Keratinocyte (primary cell): Measurements from ENCODE around the gene NDUFB11. TPM values are rescaled to one million over a fixed set of nuclear protein-coding genes. Genes with fewer than 3 reads are reported as not detected.
A peak's percentile ranks its signal among the peaks of the same experiment; 100 is the strongest.
"Not testable (repeated sequence)": the region's sequence is repeated elsewhere in the genome, so short reads cannot be mapped to it uniquely, and the experiment has no call there.

ENCODE experiments used
- DNase-seq: peaks from one replicate; pipeline ENCODE4 v3.0.0-alpha.2; 2011; ENCODE audit warnings: low read depth, missing footprints, low spot score
- FAIRE-seq: peaks from 2 replicates; lab custom pipeline; 2011; peaks lifted over from hg19 to GRCh38; lab: Jason Lieb, UNC
- H2AFZ ChIP-seq: 2 replicates; pipeline ENCODE4 v1.6.0; 2012; ENCODE audit warnings: low read length, control low read depth, inconsistent platforms; ENCODE audit not compliant: control insufficient read depth
- H3K27ac ChIP-seq: 2 replicates; pipeline ENCODE4 v1.5.1; 2011; ENCODE audit warnings: low read length; ENCODE audit not compliant: control insufficient read depth, insufficient read depth
- H3K27me3 ChIP-seq: 3 replicates; pipeline ENCODE4 v1.6.0; 2011; ENCODE audit warnings: low read length; ENCODE audit not compliant: control insufficient read depth, insufficient read depth; ENCODE audit errors: extremely low read depth
- H3K36me3 ChIP-seq, 2 experiments: 2 replicates in 1 of 2; 3 replicates in 1 of 2; pipeline ENCODE4 v1.5.1; 2011; ENCODE audit warnings: low read length in 2 of 2, mild to moderate bottlenecking in 1 of 2; ENCODE audit not compliant: control insufficient read depth in 2 of 2, insufficient read depth in 2 of 2; ENCODE audit errors: extremely low read depth in 1 of 2
- H3K4me1 ChIP-seq: 3 replicates; pipeline ENCODE4 v1.5.1; 2011; ENCODE audit warnings: low read length; ENCODE audit not compliant: control insufficient read depth, insufficient read depth; ENCODE audit errors: extremely low read depth
- H3K4me2 ChIP-seq: 3 replicates; pipeline ENCODE4 v1.6.0; 2011; ENCODE audit warnings: low read depth, low read length; ENCODE audit not compliant: control insufficient read depth, insufficient read depth; ENCODE audit errors: extremely low read depth
- H3K4me3 ChIP-seq, 3 experiments: fragments of 200-600 bp in 1 of 3; sonication (generic) in 1 of 3; 2 replicates in 2 of 3; 3 replicates in 1 of 3; pipeline ENCODE4 v1.5.1; 2011 to 2016; ENCODE audit warnings: low read length in 3 of 3, mild to moderate bottlenecking in 3 of 3, control low read depth in 2 of 3, inconsistent platforms in 1 of 3, low read depth in 1 of 3, mixed read lengths in 1 of 3, mixed run types in 1 of 3, moderate library complexity in 1 of 3; ENCODE audit not compliant: control insufficient read depth in 2 of 3, insufficient read depth in 2 of 3; ENCODE audit errors: extremely low read depth in 1 of 3
- H3K79me2 ChIP-seq: 2 replicates; pipeline ENCODE4 v1.6.0; 2012; ENCODE audit warnings: low read length; ENCODE audit not compliant: control insufficient read depth, insufficient read depth
- H3K9ac ChIP-seq: 3 replicates; pipeline ENCODE4 v1.6.0; 2011; ENCODE audit warnings: low read length; ENCODE audit not compliant: control insufficient read depth, insufficient read depth; ENCODE audit errors: extremely low read depth
- H3K9me1 ChIP-seq: 3 replicates; pipeline ENCODE4 v1.6.0; 2011; ENCODE audit warnings: low read length; ENCODE audit not compliant: control insufficient read depth, insufficient read depth; ENCODE audit errors: extremely low read depth
- H3K9me3 ChIP-seq: 2 replicates; pipeline ENCODE4 v1.5.1; 2012; ENCODE audit warnings: low read depth, low read length; ENCODE audit not compliant: control insufficient read depth
- H4K20me1 ChIP-seq: 3 replicates; pipeline ENCODE4 v1.6.0; 2011; ENCODE audit warnings: low read length; ENCODE audit not compliant: control insufficient read depth, insufficient read depth; ENCODE audit errors: extremely low read depth
- CTCF ChIP-seq, 3 experiments: IDR thresholded peaks in 1 of 3; conservative IDR thresholded peaks in 1 of 3; optimal IDR thresholded peaks in 1 of 3; 2 replicates in 2 of 3; 3 replicates in 1 of 3; pipeline versions ENCODE3 to v1.5.1; 2011; ENCODE audit warnings: low read length in 3 of 3, mild to moderate bottlenecking in 3 of 3, moderate library complexity in 2 of 3, control low read depth in 1 of 3, inconsistent platforms in 1 of 3; ENCODE audit not compliant: insufficient read depth in 2 of 3; ENCODE audit errors: extremely low read depth in 1 of 3
- EZH2 ChIP-seq: IDR thresholded peaks from one replicate; pipeline ENCODE4 v1.6.1; 2012; ENCODE audit warnings: inconsistent platforms, mild to moderate bottlenecking, low read length, moderate library complexity
- dilution Hi-C: fragments of 300-500 bp; cut with MboI; formaldehyde crosslinking; loops from one replicate; pipeline ENCODE4 v1.7.0; 2020; ENCODE audit warnings: low sequenced_read_pairs; ENCODE audit not compliant: extremely low pct_ligation_motif_present
- polyA plus RNA-seq, 5 experiments: library from polyadenylated mRNA; depleted of rRNA in 3 of 5; stranded (reverse) in 3 of 5; stranded (forward) in 1 of 5; unstranded in 1 of 5; fragments of >200 nt; gene quantifications; 1 replicate in 1 of 5; 2 replicates in 3 of 5; 3 replicates in 1 of 5; pipeline versions ENCODE4 v1.2.1 to v1.2.3, GENCODE V29; 2011 to 2012; ENCODE audit warnings: missing spikeins in 2 of 5, low read depth in 1 of 5, low replicate concordance in 1 of 5

NDUFB11 gene
- polyA plus RNA-seq, 1 donor (not counting 4 experiments of a cell fraction or from before 2014, with no cell fraction given) = 39.3 TPM

GRCh38 chrX:47143894-47144625 lies 442 bp downstream of the NDUFB11 start:
- H3K4me1 ChIP-seq = peaks cover 3% of the 10 kb centered on the region
- peaks cover 0 to 6% of the 10 kb centered on the region in 2 experiments for H3K36me3 ChIP-seq
- H2AFZ ChIP-seq = peak overlapping the region; percentile 70
- TF ChIP-seq CTCF (optimal IDR thresholded peaks at IDR 0.05 in 1 of 3, IDR thresholded peaks at IDR 0.05 in 1 of 3, conservative IDR thresholded peaks at IDR 0.05 in 1 of 3; ENCODE audit: extremely low read depth in 1 of 3, insufficient read depth in 2 of 3, low read length in 3 of 3) = peak in 1 of 3 experiments; percentile 2
- TF ChIP-seq EZH2 = no peak
- no peaks in the 10 kb centered on the region for H4K20me1 ChIP-seq
- H3K79me2 ChIP-seq = peaks cover 39% of the 10 kb centered on the region
- H3K9me3 ChIP-seq = no peaks in the 10 kb centered on the region
- H3K4me2 ChIP-seq = peak overlapping the region; percentile 85
- peak overlapping the region; percentile 71 to 83 (median 75) for H3K4me3 ChIP-seq
- DNase-seq = no peak
- H3K27me3 ChIP-seq = no peaks in the 10 kb centered on the region
- FAIRE-seq = no peak
- H3K9me1 ChIP-seq = no peaks in the 10 kb centered on the region
- dilution Hi-C loops = no loop called here
- peak overlapping the region; percentile 85 for H3K9ac ChIP-seq
- H3K27ac ChIP-seq = peak overlapping the region; percentile 70

- Histone ChIP-seq H4K20me1 (no peaks in the 10 kb centered on the region), H3K79me2 (no peaks in the 10 kb centered on the region)
Observed at GRCh38 chrX:47138171-47138570, 6.3 kb downstream of the NDUFB11 start.

GRCh38 chrX:47135650-47136049 lies 8.9 kb downstream of the NDUFB11 start:
- H3K4me2 ChIP-seq, H3K27ac ChIP-seq, H3K79me2 ChIP-seq, H4K20me1 ChIP-seq, H3K9me3 ChIP-seq, FAIRE-seq, H3K4me3 ChIP-seq, H2AFZ ChIP-seq, DNase-seq, H3K4me1 ChIP-seq, H3K9me1 ChIP-seq, H3K9ac ChIP-seq, dilution Hi-C loops, H3K36me3 ChIP-seq, H3K27me3 ChIP-seq: not testable (repeated sequence)

More at GRCh38 chrX:47138171-47138570, 6.3 kb downstream of the NDUFB11 start:
- DNase-seq (no peak), FAIRE-seq (no peak)
- Histone ChIP-seq H3K9me3 (no peaks in the 10 kb centered on the region), H3K36me3 (peaks cover 0 to 6% of the 10 kb centered on the region in 2 experiments), H3K4me1 (no peaks in the 10 kb centered on the region), H3K9ac (no peak overlapping the region), H3K27ac (no peak overlapping the region), H3K4me3 (no peak overlapping the region), H3K27me3 (no peaks in the 10 kb centered on the region), H3K4me2 (no peak overlapping the region), H2AFZ (no peak overlapping the region), H3K9me1 (no peaks in the 10 kb centered on the region)
- dilution Hi-C loops = no loop called here
- no peak for TF ChIP-seq CTCF (optimal IDR thresholded peaks at IDR 0.05 in 1 of 3, IDR thresholded peaks at IDR 0.05 in 1 of 3, conservative IDR thresholded peaks at IDR 0.05 in 1 of 3; ENCODE audit: extremely low read depth in 1 of 3, insufficient read depth in 2 of 3, low read length in 3 of 3)
- TF ChIP-seq EZH2 = no peak
